ENCODE measurements around the gene LTBP3. TPM values are rescaled to one million over a fixed set of nuclear protein-coding genes. Genes with fewer than 3 reads are reported as not detected.

Gene LTBP3
- polyA plus RNA-seq, 1 donor from 2014 or later, result 4.6 TPM

GRCh38 chr11:65503949-65504673 lies 54.0 kb downstream of the LTBP3 start:
- Histone ChIP-seq H2AFZ (ENCODE audit: low read depth, low read length) (no peak overlapping the region), H3K9me3 (ENCODE audit: low read length) (no peaks in the 10 kb centered on the region), H3F3A (ENCODE audit: insufficient read depth, low read length, poor library complexity, severe bottlenecking) (peaks cover 23% of the 10 kb centered on the region), H3K36me3 (ENCODE audit: insufficient read depth, low read length) (peaks cover 57% of the 10 kb centered on the region), H4K20me1 (ENCODE audit: insufficient read depth) (peaks cover 91% of the 10 kb centered on the region), H3K9me2 (ENCODE audit: insufficient read depth, low read length) (no peaks in the 10 kb centered on the region), H3K27ac (ENCODE audit: low read length) (peak overlapping the region; percentile 100), H3K79me2 (replicated peaks; ENCODE audit: insufficient read depth, low read length) (peaks cover 99% of the 10 kb centered on the region), H3K4me2 (ENCODE audit: low read length) (peak overlapping the region; percentile 87), H3K4me3 (ENCODE audit: low read length) (peak overlapping the region; percentile 78), H3K9ac (ENCODE audit: low read length) (peak overlapping the region; percentile 99), H3K27me3 (ENCODE audit: insufficient read depth, low read depth, low read length) (no peaks in the 10 kb centered on the region)
- TF ChIP-seq TAF1 (IDR thresholded peaks at IDR 0.05; ENCODE audit: low read depth), result peak; percentile 49
- TF ChIP-seq, protein P1, sequence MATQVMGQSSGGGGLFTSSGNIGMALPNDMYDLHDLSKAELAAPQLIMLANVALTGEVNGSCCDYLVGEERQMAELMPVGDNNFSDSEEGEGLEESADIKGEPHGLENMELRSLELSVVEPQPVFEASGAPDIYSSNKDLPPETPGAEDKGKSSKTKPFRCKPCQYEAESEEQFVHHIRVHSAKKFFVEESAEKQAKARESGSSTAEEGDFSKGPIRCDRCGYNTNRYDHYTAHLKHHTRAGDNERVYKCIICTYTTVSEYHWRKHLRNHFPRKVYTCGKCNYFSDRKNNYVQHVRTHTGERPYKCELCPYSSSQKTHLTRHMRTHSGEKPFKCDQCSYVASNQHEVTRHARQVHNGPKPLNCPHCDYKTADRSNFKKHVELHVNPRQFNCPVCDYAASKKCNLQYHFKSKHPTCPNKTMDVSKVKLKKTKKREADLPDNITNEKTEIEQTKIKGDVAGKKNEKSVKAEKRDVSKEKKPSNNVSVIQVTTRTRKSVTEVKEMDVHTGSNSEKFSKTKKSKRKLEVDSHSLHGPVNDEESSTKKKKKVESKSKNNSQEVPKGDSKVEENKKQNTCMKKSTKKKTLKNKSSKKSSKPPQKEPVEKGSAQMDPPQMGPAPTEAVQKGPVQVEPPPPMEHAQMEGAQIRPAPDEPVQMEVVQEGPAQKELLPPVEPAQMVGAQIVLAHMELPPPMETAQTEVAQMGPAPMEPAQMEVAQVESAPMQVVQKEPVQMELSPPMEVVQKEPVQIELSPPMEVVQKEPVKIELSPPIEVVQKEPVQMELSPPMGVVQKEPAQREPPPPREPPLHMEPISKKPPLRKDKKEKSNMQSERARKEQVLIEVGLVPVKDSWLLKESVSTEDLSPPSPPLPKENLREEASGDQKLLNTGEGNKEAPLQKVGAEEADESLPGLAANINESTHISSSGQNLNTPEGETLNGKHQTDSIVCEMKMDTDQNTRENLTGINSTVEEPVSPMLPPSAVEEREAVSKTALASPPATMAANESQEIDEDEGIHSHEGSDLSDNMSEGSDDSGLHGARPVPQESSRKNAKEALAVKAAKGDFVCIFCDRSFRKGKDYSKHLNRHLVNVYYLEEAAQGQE (IDR thresholded peaks at IDR 0.05; ENCODE audit: borderline replicate concordance), result peak; percentile 66
- no peak for TF ChIP-seq SMC3 (conservative IDR thresholded peaks at IDR 0.05; ENCODE audit: poor library complexity)
- no peak for TF ChIP-seq MXI1 (conservative IDR thresholded peaks at IDR 0.05; ENCODE audit: poor library complexity, severe bottlenecking)
- TF ChIP-seq POLR2AphosphoS5 (IDR thresholded peaks at IDR 0.05), result peak; percentile 66
- no peak for TF ChIP-seq EP300 (conservative IDR thresholded peaks at IDR 0.05; ENCODE audit: poor library complexity, severe bottlenecking)
- no peak for TF ChIP-seq RAD21 (conservative IDR thresholded peaks at IDR 0.05)

- H3K27ac ChIP-seq (ENCODE audit: low read length), result peak overlapping the region; percentile 100
- H3K79me2 ChIP-seq (replicated peaks; ENCODE audit: insufficient read depth, low read length), result peaks cover 97% of the 10 kb centered on the region
- peaks cover 23% of the 10 kb centered on the region for H3F3A ChIP-seq (ENCODE audit: insufficient read depth, low read length, poor library complexity, severe bottlenecking)
- H2AFZ ChIP-seq (ENCODE audit: low read depth, low read length), result no peak overlapping the region
- no peaks in the 10 kb centered on the region for H3K9me3 ChIP-seq (ENCODE audit: low read length)
- H4K20me1 ChIP-seq (ENCODE audit: insufficient read depth), result peaks cover 85% of the 10 kb centered on the region
- peak overlapping the region; percentile 87 for H3K4me2 ChIP-seq (ENCODE audit: low read length)
- no peak for TF ChIP-seq RAD21 (conservative IDR thresholded peaks at IDR 0.05)
- TF ChIP-seq, protein P1 (IDR thresholded peaks at IDR 0.05; ENCODE audit: borderline replicate concordance), result peak; percentile 43
- H3K9me2 ChIP-seq (ENCODE audit: insufficient read depth, low read length), result no peaks in the 10 kb centered on the region
- H3K9ac ChIP-seq (ENCODE audit: low read length), result peak overlapping the region; percentile 99
- no peaks in the 10 kb centered on the region for H3K27me3 ChIP-seq (ENCODE audit: insufficient read depth, low read depth, low read length)
- H3K4me3 ChIP-seq (ENCODE audit: low read length), result peak overlapping the region; percentile 78
- peaks cover 57% of the 10 kb centered on the region for H3K36me3 ChIP-seq (ENCODE audit: insufficient read depth, low read length)
These were observed 54.7 kb downstream of the LTBP3 start for GRCh38 chr11:65503368-65503948.

Measured in neural cell (in vitro differentiated cells).